GM21447 (cell line): Measurements from ENCODE around the gene BPNT1.
"Not testable (repeated sequence)": the region's sequence is repeated elsewhere in the genome, so short reads cannot be mapped to it uniquely, and the experiment has no call there.

Experiments
- ATAC-seq: cut with Tn5 transposase; IDR thresholded peaks from one replicate; pipeline ENCODE4 v1.9.1; 2021; ENCODE audit not compliant: unreplicated experiment

BPNT1 gene

GRCh38 chr1:220084460-220084859 lies 5.1 kb downstream of the BPNT1 start:
- ATAC-seq = no peak

GRCh38 chr1:220077887-220078286 lies 11.7 kb downstream of the BPNT1 start:
- no peak for ATAC-seq

- no peak for ATAC-seq
Observed at GRCh38 chr1:220076861-220077762, 12.5 kb downstream of the BPNT1 start.

- no peak for ATAC-seq
Observed at GRCh38 chr1:220067269-220068204, 22.1 kb downstream of the BPNT1 start.

- no peak for ATAC-seq
Observed at GRCh38 chr1:220062629-220063028, 27.0 kb downstream of the BPNT1 start.

GRCh38 chr1:220060876-220061275 lies 28.7 kb downstream of the BPNT1 start:
- no peak for ATAC-seq

- no peak for ATAC-seq
Observed at GRCh38 chr1:220056374-220056773, 33.2 kb downstream of the BPNT1 start.

- ATAC-seq = peak; percentile 96
Observed at GRCh38 chr1:220046052-220046930, 43.3 kb downstream of the BPNT1 start, which contains the start of gene EPRS1. Gene EPRS1 (minus strand): TSS chr1:220046505. CDS start chr1:220046388, 117 bp downstream.

- no peak for ATAC-seq
Observed at GRCh38 chr1:220045356-220046051, 44.1 kb downstream of the BPNT1 start.

GRCh38 chr1:220044678-220045355 lies 44.8 kb downstream of the BPNT1 start:
- no peak for ATAC-seq

- ATAC-seq = no peak
Observed at GRCh38 chr1:220043646-220044045, 45.9 kb downstream of the BPNT1 start.

GRCh38 chr1:220040028-220040596 lies 49.5 kb downstream of the BPNT1 start:
- no peak for ATAC-seq

- ATAC-seq = no peak
Observed at GRCh38 chr1:220038640-220039039, 50.9 kb downstream of the BPNT1 start.

- ATAC-seq = not testable (repeated sequence)
Observed at GRCh38 chr1:220037810-220038209, 51.8 kb downstream of the BPNT1 start.

GRCh38 chr1:220032911-220033310 lies 56.7 kb downstream of the BPNT1 start:
- no peak for ATAC-seq

- no peak for ATAC-seq
Observed at GRCh38 chr1:220031287-220031686, 58.3 kb downstream of the BPNT1 start.

- no peak for ATAC-seq
Observed at GRCh38 chr1:220028346-220028895, 61.2 kb downstream of the BPNT1 start.

GRCh38 chr1:220019071-220019470 lies 70.5 kb downstream of the BPNT1 start:
- no peak for ATAC-seq

- ATAC-seq = peak; percentile 89
Observed at GRCh38 chr1:220013497-220013896, 76.1 kb downstream of the BPNT1 start.
